MCF 10A (cell line): ENCODE data around the gene LYSMD2. TPM values are rescaled to one million over a fixed set of nuclear protein-coding genes. Genes with fewer than 3 reads are reported as not detected.

Source experiments
- BruUV-seq: library from RNA; stranded (reverse); fragments of 400-500 nt; replicated peaks from 2 replicates; lab custom pipeline; 2021; lab: Mats Ljungman, UMichigan
- CTCF ChIA-PET: fragments of 300-600 bp; sonication (Branson Sonifier 250); formaldehyde crosslinking; extraction: SDS; loops from one replicate; lab custom pipeline; 2021; ENCODE audit warnings: antibody characterized with exemption, inconsistent platforms; lab: Yijun Ruan, JAX
- POLR2A ChIA-PET: fragments of 300-600, 350-650 bp; sonication (Branson Sonifier 250); formaldehyde crosslinking; extraction: SDS; loops from one replicate; lab custom pipeline; 2020; ENCODE audit warnings: antibody characterized with exemption, inconsistent platforms; lab: Yijun Ruan, JAX
- DNase-seq: peaks from one replicate; pipeline ENCODE4 v3.0.0-alpha.2; 2018; ENCODE audit not compliant: unreplicated experiment
- H3K27ac Mint-ChIP-seq: one replicate; pipeline ENCODE4 v1.8.0; 2022; ENCODE audit warnings: mild to moderate bottlenecking, low read depth, mixed read lengths; ENCODE audit not compliant: unreplicated experiment
- H3K27me3 Mint-ChIP-seq: one replicate; pipeline ENCODE4 v1.8.0; 2022; ENCODE audit warnings: mixed read lengths; ENCODE audit not compliant: insufficient read depth, unreplicated experiment
- H3K36me3 Mint-ChIP-seq: one replicate; pipeline ENCODE4 v1.8.0; 2022; ENCODE audit warnings: mild to moderate bottlenecking, moderate library complexity, mixed read lengths; ENCODE audit not compliant: insufficient read depth, unreplicated experiment
- H3K4me1 Mint-ChIP-seq: one replicate; pipeline ENCODE4 v1.8.0; 2022; ENCODE audit warnings: mixed read lengths; ENCODE audit not compliant: insufficient read depth, unreplicated experiment
- H3K4me3 Mint-ChIP-seq: one replicate; pipeline ENCODE4 v1.8.0; 2022; ENCODE audit warnings: mild to moderate bottlenecking, moderate library complexity, mixed read lengths; ENCODE audit not compliant: unreplicated experiment
- H3K9me3 Mint-ChIP-seq: one replicate; pipeline ENCODE4 v1.8.0; 2022; ENCODE audit warnings: mixed read lengths; ENCODE audit not compliant: unreplicated experiment
- CTCF ChIP-seq: fragments of 200-600 bp; IDR thresholded peaks from one replicate; pipeline ENCODE4 v1.8.0; 2022; ENCODE audit warnings: antibody characterized with exemption, mild to moderate bottlenecking; ENCODE audit not compliant: unreplicated experiment
- intact Hi-C: fragments of 100-400 bp; cut with micrococcal nuclease; formaldehyde crosslinking; loops from 2 replicates; pipeline ENCODE4 v1.14.1; 2022
- total RNA-seq: library from RNA; stranded (reverse); gene quantifications from 2 replicates; pipeline ENCODE4 v1.2.3, GENCODE V29; 2022

Gene LYSMD2
- total RNA-seq, 1 experiment from 2014 or later, result 14.3 TPM

GRCh38 chr15:51696566-51696965, 40.9 kb downstream of the LYSMD2 start:
- Mint-ChIP-seq H3K27me3 (peaks cover 46% of the 10 kb centered on the region), H3K36me3 (no peaks in the 10 kb centered on the region), H3K4me3 (no peak overlapping the region), H3K27ac (no peak overlapping the region), H3K4me1 (no peaks in the 10 kb centered on the region), H3K9me3 (no peaks in the 10 kb centered on the region)
- DNase-seq, result no peak
- POLR2A ChIA-PET, result no interaction called here
- no peak for TF ChIP-seq CTCF
- CTCF ChIA-PET, result no interaction called here
- intact Hi-C loops, result no loop called here
- BruUV-seq, result no TSS peak

GRCh38 chr15:51692154-51692553, 45.3 kb downstream of the LYSMD2 start:
- BruUV-seq, result no TSS peak
- TF ChIP-seq CTCF, result no peak
- ChIA-PET CTCF (no interaction called here), POLR2A (interaction anchor here (0.6 to 0.7 kb wide), 2 partner anchors 25 to 1296 kb away, joined by 3 to 4 read pairs; no protein-coding TSS in a partner anchor)
- H3K4me3 Mint-ChIP-seq, result no peak overlapping the region
- H3K27me3 Mint-ChIP-seq, result peaks cover 26% of the 10 kb centered on the region
- DNase-seq, result no peak
- H3K4me1 Mint-ChIP-seq, result peaks cover 15% of the 10 kb centered on the region
- H3K36me3 Mint-ChIP-seq, result no peaks in the 10 kb centered on the region
- H3K27ac Mint-ChIP-seq, result no peak overlapping the region
- intact Hi-C loops, result no loop called here
- H3K9me3 Mint-ChIP-seq, result no peaks in the 10 kb centered on the region

- peaks cover 35% of the 10 kb centered on the region for H3K27me3 Mint-ChIP-seq
- no peak overlapping the region for H3K4me3 Mint-ChIP-seq
- H3K4me1 Mint-ChIP-seq, result peaks cover 15% of the 10 kb centered on the region
- ChIA-PET CTCF (interaction anchor here (0.7 to 1.1 kb wide), 4 partner anchors 38 to 775 kb away, joined by 3 to 4 read pairs (median 4); no protein-coding TSS in a partner anchor), POLR2A (interaction anchor here (0.6 to 3.2 kb wide), 4 partner anchors 10 to 88 kb away, joined by 3 to 16 read pairs (median 4); partner anchors contain the start of gene LYSMD2)
- intact Hi-C loops, result no loop called here
- no peak for TF ChIP-seq CTCF
- BruUV-seq, result no TSS peak
- H3K9me3 Mint-ChIP-seq, result no peaks in the 10 kb centered on the region
- H3K27ac Mint-ChIP-seq, result peak overlapping the region; percentile 39
- H3K36me3 Mint-ChIP-seq, result no peaks in the 10 kb centered on the region
- DNase-seq, result no peak
Observed at GRCh38 chr15:51688863-51689262, 48.6 kb downstream of the LYSMD2 start.

DNA sequence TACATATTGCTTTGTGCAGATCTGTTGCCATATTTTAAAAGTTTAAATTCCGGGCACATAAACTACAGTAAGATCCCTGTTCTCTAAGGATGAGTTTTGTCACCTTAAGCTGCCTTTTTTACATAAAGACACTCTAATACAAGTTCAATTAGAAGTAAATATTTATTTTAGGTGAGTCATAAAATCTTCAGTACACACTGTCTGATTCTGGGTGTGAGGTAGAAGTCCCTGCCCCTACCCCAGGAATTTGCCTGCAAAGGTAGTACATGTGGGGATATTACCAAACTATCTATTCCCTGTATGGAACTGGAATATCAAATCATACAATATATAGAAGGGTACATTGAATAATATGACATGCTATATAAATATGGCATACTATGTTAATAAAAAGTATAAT, 49.9 kb downstream of the LYSMD2 start:
- intact Hi-C loops, result no loop called here
- no peak overlapping the region for H3K27ac Mint-ChIP-seq
- no peak for TF ChIP-seq CTCF
- no peaks in the 10 kb centered on the region for H3K9me3 Mint-ChIP-seq
- H3K4me3 Mint-ChIP-seq, result no peak overlapping the region
- ChIA-PET POLR2A (interaction anchor here (1.2 to 3.2 kb wide), 6 partner anchors 38 to 155 kb away, joined by 3 to 16 read pairs (median 4); partner anchors contain the start of gene LYSMD2), CTCF (interaction anchor here (1.2 kb wide), 1 partner anchor 89 kb away, joined by 5 read pairs; no protein-coding TSS in a partner anchor)
- H3K36me3 Mint-ChIP-seq, result no peaks in the 10 kb centered on the region
- DNase-seq, result no peak
- H3K27me3 Mint-ChIP-seq, result peaks cover 47% of the 10 kb centered on the region
- H3K4me1 Mint-ChIP-seq, result peaks cover 15% of the 10 kb centered on the region
- BruUV-seq, result no TSS peak
